Ishikawa (cell line): Measurements from ENCODE around the gene VPS37B.

ENCODE experiments used
- CEBPB ChIP-seq: IDR thresholded peaks from 2 replicates; pipeline ENCODE4 v1.6.1; 2012
- CREB1 ChIP-seq: IDR thresholded peaks from 2 replicates; pipeline ENCODE4 v1.6.1; 2012; ENCODE audit warnings: low read depth
- EGR1 ChIP-seq: IDR thresholded peaks from 2 replicates; pipeline ENCODE4 v1.6.1; 2012
- EP300 ChIP-seq: IDR thresholded peaks from 2 replicates; pipeline ENCODE4 v1.6.1; 2012; ENCODE audit warnings: borderline replicate concordance
- FOXM1 ChIP-seq: IDR thresholded peaks from 2 replicates; pipeline ENCODE4 v1.6.1; 2012; ENCODE audit warnings: low read depth, borderline replicate concordance
- MAX ChIP-seq: IDR thresholded peaks from 2 replicates; pipeline ENCODE4 v1.6.1; 2012
- NFIC ChIP-seq: IDR thresholded peaks from 2 replicates; pipeline ENCODE4 v1.6.1; 2012
- RAD21 ChIP-seq: IDR thresholded peaks from 2 replicates; pipeline ENCODE4 v1.6.1; 2012; ENCODE audit warnings: low read depth
- REST ChIP-seq: IDR thresholded peaks from 2 replicates; pipeline ENCODE4 v1.6.1; 2012; ENCODE audit warnings: low read depth, mild to moderate bottlenecking
- TAF1 ChIP-seq: IDR thresholded peaks from 2 replicates; pipeline ENCODE4 v1.6.1; 2012; ENCODE audit warnings: low read depth, mild to moderate bottlenecking
- TCF12 ChIP-seq: IDR thresholded peaks from 2 replicates; pipeline ENCODE4 v1.6.1; 2012; ENCODE audit warnings: low read depth
- TEAD4 ChIP-seq: IDR thresholded peaks from 2 replicates; pipeline ENCODE4 v1.6.1; 2012
- USF1 ChIP-seq: IDR thresholded peaks from 2 replicates; pipeline ENCODE4 v1.6.1; 2012
- YY1 ChIP-seq: IDR thresholded peaks from 2 replicates; pipeline ENCODE4 v1.6.1; 2012; ENCODE audit warnings: low read depth
- ZBTB7A ChIP-seq: IDR thresholded peaks from 2 replicates; pipeline ENCODE4 v1.6.1; 2012; ENCODE audit warnings: low read depth

VPS37B gene

GRCh38 chr12:122884860-122885259 is 11.1 kb downstream of the VPS37B start:
- TF ChIP-seq CEBPB, result no peak
- no peak for TF ChIP-seq REST
- TF ChIP-seq CREB1, result no peak
- TF ChIP-seq NFIC, result no peak
- TF ChIP-seq EGR1, result no peak
- no peak for TF ChIP-seq ZBTB7A
- no peak for TF ChIP-seq YY1
- TF ChIP-seq USF1, result no peak
- TF ChIP-seq TCF12, result no peak
- no peak for TF ChIP-seq TEAD4
- no peak for TF ChIP-seq FOXM1
- no peak for TF ChIP-seq RAD21
- no peak for TF ChIP-seq TAF1
- TF ChIP-seq MAX, result no peak
- TF ChIP-seq EP300, result no peak

- TF ChIP-seq TEAD4, result no peak
- no peak for TF ChIP-seq TCF12
- no peak for TF ChIP-seq USF1
- no peak for TF ChIP-seq CEBPB
- TF ChIP-seq NFIC, result no peak
- TF ChIP-seq CREB1, result no peak
- TF ChIP-seq RAD21, result no peak
- no peak for TF ChIP-seq MAX
- no peak for TF ChIP-seq EGR1
- TF ChIP-seq YY1, result no peak
- no peak for TF ChIP-seq EP300
These were observed 11.7 kb downstream of the VPS37B start for GRCh38 chr12:122884091-122884826.

GRCh38 chr12:122882908-122883558 is 12.9 kb downstream of the VPS37B start:
- TF ChIP-seq EP300 (no peak), NFIC (no peak), CREB1 (no peak), YY1 (no peak), TCF12 (no peak), EGR1 (no peak), REST (no peak), FOXM1 (no peak), TAF1 (no peak), ZBTB7A (no peak), CEBPB (no peak), RAD21 (no peak), TEAD4 (no peak), MAX (no peak)

- TF ChIP-seq RAD21 (peak; percentile 63), USF1 (no peak)
These were observed 15.3 kb downstream of the VPS37B start for GRCh38 chr12:122880668-122881067.

- TF ChIP-seq TEAD4, result no peak
- TF ChIP-seq RAD21, result no peak
- no peak for TF ChIP-seq CREB1
These were observed 15.7 kb downstream of the VPS37B start for GRCh38 chr12:122880155-122880667.
